K562 (cell line): ENCODE data around the gene NME7. TPM values are rescaled to one million over a fixed set of nuclear protein-coding genes. Genes with fewer than 3 reads are reported as not detected.

Experiments
- ATAC-seq: fragments of 200-7000 bp; cut with Tn5 transposase; 3 replicates; pipeline ENCODE4 v1.9.1; 2020; ENCODE audit warnings: moderate library complexity
- BruUV-seq: library from RNA; stranded (reverse); fragments of 400-500 nt; replicated peaks from 2 replicates; lab custom pipeline; 2021; lab: Mats Ljungman, UMichigan
- CTCF ChIA-PET: fragments of 300-600 bp; formaldehyde crosslinking; extraction: SDS; loops from one replicate; lab custom pipeline; 2021; ENCODE audit warnings: low intra/inter-chr PET ratio; lab: Yijun Ruan, JAX
- POLR2A ChIA-PET: fragments of 300-600, 350-650 bp; sonication (Branson Sonifier 250); formaldehyde crosslinking; extraction: SDS; loops from one replicate; lab custom pipeline; 2021; ENCODE audit warnings: antibody characterized with exemption, inconsistent platforms; lab: Yijun Ruan, JAX
- DNase-seq, 4 experiments: peaks; one replicate each; pipeline versions ENCODE4 v3.0.0 to v3.0.0-alpha.2; 2011 to 2018; ENCODE audit warnings: low spot score in 3 of 4, mixed read lengths in 3 of 4; ENCODE audit errors: extremely low read depth in 1 of 4
- FAIRE-seq: peaks from 2 replicates; lab custom pipeline; 2011; peaks lifted over from hg19 to GRCh38; lab: Jason Lieb, UNC
- H2AFZ ChIP-seq: 2 replicates; pipeline ENCODE4 v1.6.0; 2011; ENCODE audit warnings: low read depth, low read length, control low read depth, inconsistent platforms
- H3K27ac ChIP-seq: fragments of 200-600 bp; 3 replicates; pipeline ENCODE4 v1.8.0; 2011; ENCODE audit warnings: low read depth, mild to moderate bottlenecking, control low read depth, inconsistent platforms, low read length, moderate library complexity, mixed read lengths; ENCODE audit errors: extremely low read depth
- H3K27me3 ChIP-seq, 2 experiments: fragments of 300-600 bp in 1 of 2; 2 replicates in 1 of 2; 3 replicates in 1 of 2; pipeline versions ENCODE4 v1.6.0 to v1.8.0; 2011; ENCODE audit warnings: inconsistent platforms in 2 of 2, low read length in 2 of 2, mild to moderate bottlenecking in 1 of 2, mixed read lengths in 1 of 2, moderate library complexity in 1 of 2; ENCODE audit not compliant: control insufficient read depth in 2 of 2, insufficient read depth in 2 of 2
- H3K36me3 ChIP-seq: fragments of 300-600 bp; 3 replicates; pipeline ENCODE4 v1.8.0; 2011; ENCODE audit warnings: mild to moderate bottlenecking, low read length, inconsistent platforms; ENCODE audit not compliant: control insufficient read depth, insufficient read depth
- H3K4me1 ChIP-seq, 2 experiments: fragments of 200-600 bp in 1 of 2; replicated peaks in 1 of 2; 2 replicates in 1 of 2; 3 replicates in 1 of 2; pipeline versions ENCODE4 v1.5.1 to v1.8.0; 2011; ENCODE audit warnings: inconsistent platforms in 2 of 2, low read length in 2 of 2, mild to moderate bottlenecking in 1 of 2, mixed read lengths in 1 of 2, moderate library complexity in 1 of 2; ENCODE audit not compliant: control insufficient read depth in 2 of 2, insufficient read depth in 2 of 2
- H3K4me2 ChIP-seq: 2 replicates; pipeline ENCODE4 v1.6.1; 2011; ENCODE audit warnings: low read length, control low read depth, inconsistent platforms, mixed read lengths; ENCODE audit not compliant: insufficient read depth
- H3K4me3 ChIP-seq: fragments of 200-600 bp; sonication (generic), shearing (Covaris generic); 2 replicates; pipeline ENCODE4 v1.5.1; 2016; ENCODE audit warnings: control low read depth, inconsistent platforms
- H3K79me2 ChIP-seq: fragments of 200-600 bp; 3 replicates; pipeline ENCODE4 v1.8.0; 2011; ENCODE audit warnings: low read length, inconsistent platforms; ENCODE audit not compliant: control insufficient read depth, insufficient read depth
- H3K9ac ChIP-seq, 2 experiments: 2 replicates each; pipeline versions ENCODE4 v1.6.0 to v1.6.1; 2011; ENCODE audit warnings: low read depth in 2 of 2, low read length in 2 of 2, control low read depth in 1 of 2, inconsistent platforms in 1 of 2, mild to moderate bottlenecking in 1 of 2, mixed read lengths in 1 of 2; ENCODE audit not compliant: insufficient read depth in 1 of 2
- H3K9me1 ChIP-seq: one replicate; pipeline ENCODE4 v1.6.0; 2011; ENCODE audit warnings: inconsistent platforms, mild to moderate bottlenecking, low read length, moderate library complexity; ENCODE audit not compliant: control insufficient read depth, insufficient read depth
- H3K9me3 ChIP-seq: replicated peaks from 2 replicates; pipeline ENCODE4 v1.5.1; 2011; ENCODE audit warnings: low read depth, low read length, inconsistent platforms; ENCODE audit not compliant: control insufficient read depth, insufficient read depth
- H4K20me1 ChIP-seq: replicated peaks from 2 replicates; pipeline ENCODE4 v1.6.1; 2011; ENCODE audit warnings: low read length, inconsistent platforms, mixed read lengths; ENCODE audit not compliant: control insufficient read depth, insufficient read depth
- CXXC5 ChIP-seq: fragments of 250-450 bp; sonication (Bioruptor Pico); IDR thresholded peaks from 2 replicates; pipeline ENCODE4 v1.8.0; 2022; ENCODE audit warnings: inconsistent platforms, mild to moderate bottlenecking, moderate library complexity
- HMGN3 ChIP-seq: IDR thresholded peaks from 2 replicates; pipeline ENCODE4 v1.6.1; 2011; ENCODE audit warnings: borderline replicate concordance, low read depth, mild to moderate bottlenecking, mixed read lengths, low read length; ENCODE audit not compliant: insufficient read length; ENCODE audit errors: extremely low read depth
- KDM2B ChIP-seq: fragments of 250-450 bp; sonication (Bioruptor Pico); IDR thresholded peaks from 2 replicates; pipeline ENCODE4 v1.8.0; 2021; ENCODE audit warnings: mild to moderate bottlenecking, moderate library complexity
- NFYB ChIP-seq: IDR thresholded peaks from 2 replicates; pipeline ENCODE4 v1.6.1; 2011; ENCODE audit warnings: mild to moderate bottlenecking, moderate library complexity; ENCODE audit not compliant: insufficient read length; ENCODE audit errors: extremely low read depth
- PHF8 ChIP-seq: fragments of 200-600 bp; sonication (generic); IDR thresholded peaks from 2 replicates; pipeline ENCODE4 v1.6.1; 2012; ENCODE audit warnings: mixed run types, mild to moderate bottlenecking, inconsistent platforms, low read length, moderate library complexity, borderline replicate concordance
- POLR2G ChIP-seq: fragments of 200-400 bp; formaldehyde crosslinking; IDR thresholded peaks from 2 replicates; pipeline ENCODE4 v1.6.1; 2017; ENCODE audit warnings: low read depth, mild to moderate bottlenecking, antibody characterized with exemption, low read length, moderate library complexity
- RAD21 ChIP-seq, 2 experiments: fragments of 250-450 bp in 1 of 2; fragments of 450-650 bp in 1 of 2; sonication (Bioruptor Pico) in 1 of 2; formaldehyde crosslinking in 1 of 2; IDR thresholded peaks in 1 of 2; conservative IDR thresholded peaks in 1 of 2; 2 replicates each; pipeline versions ENCODE4 v1.4.0 to v1.8.0; 2020 to 2022; ENCODE audit warnings: mild to moderate bottlenecking in 2 of 2, moderate library complexity in 1 of 2
- RB1 ChIP-seq: fragments of 450-650 bp; IDR thresholded peaks from 2 replicates; pipeline ENCODE4 v1.6.1; 2017; ENCODE audit warnings: low read depth, mild to moderate bottlenecking
- RBM25 ChIP-seq: fragments of 200-400 bp; formaldehyde crosslinking; IDR thresholded peaks from 2 replicates; pipeline ENCODE4 v1.6.1; 2018; ENCODE audit warnings: low read length, low read depth, moderate library complexity; ENCODE audit not compliant: severe bottlenecking
- STAT6 ChIP-seq: sonication (generic); formaldehyde crosslinking; IDR thresholded peaks from 2 replicates; pipeline ENCODE4 v1.8.1; 2023; ENCODE audit warnings: mild to moderate bottlenecking, missing genetic modification reagents
- UBTF ChIP-seq, 2 experiments: IDR thresholded peaks; 2 replicates each; pipeline ENCODE4 v1.6.1; 2012; ENCODE audit warnings: improper control_type of control experiment in 2 of 2, low read depth in 2 of 2, low read length in 2 of 2, borderline replicate concordance in 1 of 2
- WGBS: fragments of 100-300 bp; shearing (Covaris generic); methylation state at CpG from one replicate; pipeline ENCODE4 v1.1.6; 2016; ENCODE audit warnings: low coverage, mixed read lengths; ENCODE audit not compliant: insufficient coverage; ENCODE audit errors: missing lambda C conversion rate; 5-methylcytosine and 5-hydroxymethylcytosine counted together
- in situ Hi-C: fragments of 300-500 bp; cut with MboI; formaldehyde crosslinking; loops from 4 replicates; pipeline ENCODE4 v1.15.0; 2018; ENCODE audit warnings: inconsistent platforms, mixed read lengths
- intact Hi-C: fragments of 100-400 bp; cut with micrococcal nuclease; formaldehyde crosslinking; loops from 2 replicates; pipeline ENCODE4 v1.14.2; 2022
- polyA plus RNA-seq, 8 experiments: library from polyadenylated mRNA; depleted of rRNA in 4 of 8; stranded (reverse) in 5 of 8; unstranded in 3 of 8; fragments of >200 nt; fragmentation: Nextera tagmentation in 2 of 8; fragmentation: Illumina TruSeq in 1 of 8; extraction: Ambion mirVana in 2 of 8; extraction: Trizol in 1 of 8; gene quantifications; 2 replicates each; pipeline versions ENCODE4 v1.2.1 to v1.2.3, GENCODE V29; 2011 to 2014; ENCODE audit warnings: inconsistent platforms in 1 of 8, missing spikeins in 1 of 8
- total RNA-seq, 7 experiments: library from RNA; depleted of rRNA in 6 of 7; stranded (reverse); fragments of >200 nt in 6 of 7; fragmentation: Illumina TruSeq in 2 of 7; extraction: Trizol in 2 of 7; gene quantifications; 2 replicates each; pipeline versions ENCODE4 v1.2.1 to v1.2.3, GENCODE V29; 2011 to 2021; ENCODE audit warnings: low replicate concordance in 1 of 7
- TF ChIP-seq, protein P1 (sequence below), 2 experiments: IDR thresholded peaks; 2 replicates each; pipeline ENCODE4 v1.6.1; 2011; ENCODE audit warnings: borderline replicate concordance in 1 of 2, control low read depth in 1 of 2, low read depth in 1 of 2, low read length in 1 of 2, mild to moderate bottlenecking in 1 of 2, mixed read lengths in 1 of 2, moderate library complexity in 1 of 2; ENCODE audit not compliant: insufficient read depth in 1 of 2, insufficient read length in 1 of 2, poor library complexity in 1 of 2, severe bottlenecking in 1 of 2; ENCODE audit errors: extremely low read depth in 1 of 2

The NME7 gene
- total and polyA plus RNA-seq, 9 of the 15 experiments (the other 6 are each of a cell fraction or from before 2014, with no cell fraction given) = 7.9 to 43.2 (median 23.9) TPM

GRCh38 chr1:169106095-169106920 is 261.3 kb downstream of the NME7 start, which contains the start of gene ATP1B1:
TSS of gene ATP1B1 (plus strand) at chr1:169106690. CDS start at chr1:169106830, 140 bp downstream.
- Histone ChIP-seq H3K27ac (no peak within 1 kb of the TSS), H3K27me3 (peaks cover 15 to 40% of the 10 kb centered on the region in 2 experiments), H3K4me2 (peak within 1 kb of the TSS; percentile 82), H4K20me1 (no peaks in the 10 kb centered on the region), H3K36me3 (no peaks in the 10 kb centered on the region), H3K4me1 (peaks cover 3 to 18% of the 10 kb centered on the region in 2 experiments; a peak in 4 of 5 replicates), H3K4me3 (peak within 1 kb of the TSS; percentile 66), H3K9me1 (no peaks in the 10 kb centered on the region), H3K79me2 (no peaks in the 10 kb centered on the region), H3K9ac (peak within 1 kb of the TSS; percentile 46 to 94; a peak in 3 of 4 replicates), H3K9me3 (no peaks in the 10 kb centered on the region), H2AFZ (peak within 1 kb of the TSS; percentile 92)
- ATAC-seq = peak; percentile 98
- in situ Hi-C loops = no loop called here
- ChIA-PET CTCF (interaction anchor here (0.6 kb wide), 1 partner anchor 29 kb away, joined by 5 read pairs; no protein-coding TSS in a partner anchor), POLR2A (interaction anchor here (0.7 to 2.0 kb wide), 8 partner anchors 11 to 385 kb away, joined by 3 to 5 read pairs (median 3); no protein-coding TSS in a partner anchor)
- DNase-seq = peak; percentile 91 to 98 (median 96)
- intact Hi-C loops = loop anchor here (5.0 to 10.0 kb wide), 2 partner anchors 438 to 659 kb away; no protein-coding TSS in a partner anchor
- peak; percentile 40 for FAIRE-seq
- BruUV-seq = no TSS peak
- 0% methylated on average over 56 of the region's 100 CpGs for WGBS
- peak; percentile 48 for TF ChIP-seq NFYB
- peak; percentile 96 for TF ChIP-seq POLR2G
- peak; percentile 33 for TF ChIP-seq HMGN3
- peak; percentile 85 to 89; a peak in 3 of 4 replicates for TF ChIP-seq UBTF (IDR thresholded peaks at IDR 0.05; ENCODE audit: borderline replicate concordance in 1 of 2, low read depth in 2 of 2, low read length in 2 of 2)
- peak; percentile 72 for TF ChIP-seq RB1
- peak; percentile 79; the same call in 1 of the 2 replicates for TF ChIP-seq PHF8
- peak; percentile 12 to 13; a peak in 1 of 4 replicates for TF ChIP-seq RAD21 (CRISPR knock-in tag; conservative IDR thresholded peaks at IDR 0.05 in 1 of 2, IDR thresholded peaks at IDR 0.05 in 1 of 2)
- peak; percentile 66 for TF ChIP-seq RBM25
- no peak for TF ChIP-seq STAT6
- TF ChIP-seq KDM2B (CRISPR knock-in tag) = peak; percentile 91
- TF ChIP-seq, protein P1, sequence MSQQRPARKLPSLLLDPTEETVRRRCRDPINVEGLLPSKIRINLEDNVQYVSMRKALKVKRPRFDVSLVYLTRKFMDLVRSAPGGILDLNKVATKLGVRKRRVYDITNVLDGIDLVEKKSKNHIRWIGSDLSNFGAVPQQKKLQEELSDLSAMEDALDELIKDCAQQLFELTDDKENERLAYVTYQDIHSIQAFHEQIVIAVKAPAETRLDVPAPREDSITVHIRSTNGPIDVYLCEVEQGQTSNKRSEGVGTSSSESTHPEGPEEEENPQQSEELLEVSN (IDR thresholded peaks at IDR 0.05; ENCODE audit: borderline replicate concordance in 1 of 2, extremely low read depth in 1 of 2, insufficient read depth in 1 of 2, insufficient read length in 1 of 2, low read depth in 1 of 2, low read length in 1 of 2, poor library complexity in 1 of 2, severe bottlenecking in 1 of 2) = peak in 1 of 2 experiments; percentile 65
- peak; percentile 63; the same call in 1 of the 2 replicates for TF ChIP-seq CXXC5 (CRISPR knock-in tag)
